Measurements from ENCODE around the gene OGG1.

Gene OGG1

GRCh38 chr3:9781978-9782603 lies 32.3 kb downstream of the OGG1 start:
- no peak for DNase-seq (ENCODE audit: low read depth)
- no peak overlapping the region for H3K4me3 ChIP-seq (replicated peaks; ENCODE audit: low read depth, low read length)
- no peak for TF ChIP-seq CTCF (IDR thresholded peaks at IDR 0.05; ENCODE audit: low read length, missing control alignments)

- H3K4me3 ChIP-seq (replicated peaks; ENCODE audit: low read depth, low read length) = no peak overlapping the region
- DNase-seq (ENCODE audit: low read depth) = no peak
- peak; percentile 6 for TF ChIP-seq CTCF (IDR thresholded peaks at IDR 0.05; ENCODE audit: low read length, missing control alignments)
Observed at GRCh38 chr3:9782770-9783169, 33.0 kb downstream of the OGG1 start.

GRCh38 chr3:9783954-9784353 lies 34.2 kb downstream of the OGG1 start:
- no peak for DNase-seq (ENCODE audit: low read depth)
- TF ChIP-seq CTCF (IDR thresholded peaks at IDR 0.05; ENCODE audit: low read length, missing control alignments) = no peak
- no peak overlapping the region for H3K4me3 ChIP-seq (replicated peaks; ENCODE audit: low read depth, low read length)

- peak; percentile 33 for DNase-seq (ENCODE audit: low read depth)
- TF ChIP-seq CTCF (IDR thresholded peaks at IDR 0.05; ENCODE audit: low read length, missing control alignments) = no peak
- no peak overlapping the region for H3K4me3 ChIP-seq (replicated peaks; ENCODE audit: low read depth, low read length)
Observed at GRCh38 chr3:9784965-9785364, 35.2 kb downstream of the OGG1 start.

GRCh38 chr3:9785602-9786001 lies 35.9 kb downstream of the OGG1 start:
- H3K4me3 ChIP-seq (replicated peaks; ENCODE audit: low read depth, low read length) = no peak overlapping the region
- TF ChIP-seq CTCF (IDR thresholded peaks at IDR 0.05; ENCODE audit: low read length, missing control alignments) = no peak
- no peak for DNase-seq (ENCODE audit: low read depth)

- no peak overlapping the region for H3K4me3 ChIP-seq (replicated peaks; ENCODE audit: low read depth, low read length)
- TF ChIP-seq CTCF (IDR thresholded peaks at IDR 0.05; ENCODE audit: low read length, missing control alignments) = no peak
Observed at GRCh38 chr3:9786209-9786739, 36.5 kb downstream of the OGG1 start.

More at GRCh38 chr3:9786209-9786739, 36.5 kb downstream of the OGG1 start:
- DNase-seq (ENCODE audit: low read depth) = no peak

Measured in fibroblast of pulmonary artery (primary cell).